ENCODE measurements around the gene NEDD4. TPM values are rescaled to one million over a fixed set of nuclear protein-coding genes. Genes with fewer than 3 reads are reported as not detected.

NEDD4 gene
- total RNA-seq, 1 experiment from 2014 or later, result 57.7 TPM

DNA sequence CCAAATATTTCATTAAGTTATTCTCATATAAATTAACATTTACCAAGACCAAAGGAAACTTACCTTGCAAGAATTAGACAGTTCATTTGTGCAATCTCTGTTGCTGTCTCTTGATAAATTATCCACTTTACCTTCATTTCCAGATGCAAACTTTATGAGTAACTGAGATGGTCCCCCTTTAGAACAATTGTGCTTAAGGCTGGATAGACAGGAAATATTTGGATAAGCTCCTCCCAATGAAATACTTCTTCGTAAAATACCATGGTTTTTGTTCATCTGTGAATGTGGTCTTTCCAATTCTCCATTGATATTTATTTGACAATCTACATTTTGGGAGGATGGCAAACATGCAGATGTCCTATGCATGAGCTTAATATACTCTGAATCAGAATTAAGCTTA lies 78.2 kb downstream of the NEDD4 start:
- Mint-ChIP-seq H3K36me3 (ENCODE audit: insufficient read depth, unreplicated experiment) (peaks cover 18% of the 10 kb centered on the region), H3K4me3 (ENCODE audit: unreplicated experiment) (peak overlapping the region; percentile 87), H3K27ac (ENCODE audit: low read depth, unreplicated experiment) (peak overlapping the region; percentile 87), H3K27me3 (ENCODE audit: insufficient read depth, unreplicated experiment) (no peaks in the 10 kb centered on the region), H3K9me3 (ENCODE audit: unreplicated experiment) (no peaks in the 10 kb centered on the region), H3K4me1 (ENCODE audit: insufficient read depth, unreplicated experiment) (peaks cover 35% of the 10 kb centered on the region)
- POLR2A ChIA-PET, result interaction anchor here (0.7 to 5.7 kb wide), 15 partner anchors 8 to 330 kb away, joined by 3 to 65 read pairs (median 5); partner anchors contain the start of gene NEDD4
- intact Hi-C loops (cut with micrococcal nuclease), result loop anchor here (5.0 kb wide), 2 partner anchors 68 to 327 kb away; partner anchors contain the start of gene RFX7
- CTCF ChIA-PET, result interaction anchor here (0.7 to 5.3 kb wide), 7 partner anchors 16 to 182 kb away, joined by 3 to 59 read pairs (median 4); partner anchors contain the start of gene NEDD4
- TF ChIP-seq, protein P1, sequence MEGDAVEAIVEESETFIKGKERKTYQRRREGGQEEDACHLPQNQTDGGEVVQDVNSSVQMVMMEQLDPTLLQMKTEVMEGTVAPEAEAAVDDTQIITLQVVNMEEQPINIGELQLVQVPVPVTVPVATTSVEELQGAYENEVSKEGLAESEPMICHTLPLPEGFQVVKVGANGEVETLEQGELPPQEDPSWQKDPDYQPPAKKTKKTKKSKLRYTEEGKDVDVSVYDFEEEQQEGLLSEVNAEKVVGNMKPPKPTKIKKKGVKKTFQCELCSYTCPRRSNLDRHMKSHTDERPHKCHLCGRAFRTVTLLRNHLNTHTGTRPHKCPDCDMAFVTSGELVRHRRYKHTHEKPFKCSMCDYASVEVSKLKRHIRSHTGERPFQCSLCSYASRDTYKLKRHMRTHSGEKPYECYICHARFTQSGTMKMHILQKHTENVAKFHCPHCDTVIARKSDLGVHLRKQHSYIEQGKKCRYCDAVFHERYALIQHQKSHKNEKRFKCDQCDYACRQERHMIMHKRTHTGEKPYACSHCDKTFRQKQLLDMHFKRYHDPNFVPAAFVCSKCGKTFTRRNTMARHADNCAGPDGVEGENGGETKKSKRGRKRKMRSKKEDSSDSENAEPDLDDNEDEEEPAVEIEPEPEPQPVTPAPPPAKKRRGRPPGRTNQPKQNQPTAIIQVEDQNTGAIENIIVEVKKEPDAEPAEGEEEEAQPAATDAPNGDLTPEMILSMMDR (IDR thresholded peaks at IDR 0.05; ENCODE audit: unreplicated experiment), result no peak
- BruUV-seq (replicated peaks), result TSS peak; percentile 29
- peak; percentile 37 for DNase-seq (ENCODE audit: unreplicated experiment)

DNA sequence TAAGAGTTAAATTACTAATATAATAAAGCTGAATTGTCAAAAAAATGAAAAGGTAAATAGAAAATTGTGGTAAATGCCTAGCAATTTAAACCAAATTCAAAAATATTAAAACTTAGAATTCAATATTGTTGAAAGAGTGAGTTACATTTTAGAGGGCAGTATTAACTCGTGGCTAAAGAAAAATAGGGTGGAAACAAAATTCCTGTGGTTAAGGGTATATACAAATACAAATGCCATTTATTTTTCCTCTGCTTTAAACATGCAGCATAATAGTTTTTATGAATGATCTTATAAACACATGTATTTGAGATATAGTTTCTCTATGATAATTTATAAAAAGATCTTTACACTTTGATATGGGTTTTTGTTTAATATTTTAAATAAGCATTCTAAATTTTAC lies 79.0 kb downstream of the NEDD4 start:
- H3K4me1 Mint-ChIP-seq (ENCODE audit: insufficient read depth, unreplicated experiment), result peaks cover 42% of the 10 kb centered on the region
- intact Hi-C loops (cut with micrococcal nuclease), result no loop called here
- peaks cover 18% of the 10 kb centered on the region for H3K36me3 Mint-ChIP-seq (ENCODE audit: insufficient read depth, unreplicated experiment)
- H3K9me3 Mint-ChIP-seq (ENCODE audit: unreplicated experiment), result no peaks in the 10 kb centered on the region
- TF ChIP-seq, protein P1 (IDR thresholded peaks at IDR 0.05; ENCODE audit: unreplicated experiment), result no peak
- ChIA-PET POLR2A (interaction anchor here (0.7 to 5.7 kb wide), 14 partner anchors 17 to 331 kb away, joined by 3 to 65 read pairs (median 6); partner anchors contain the start of gene NEDD4), CTCF (interaction anchor here (0.6 to 5.3 kb wide), 5 partner anchors 16 to 506 kb away, joined by 3 to 59 read pairs (median 5); partner anchors contain the start of genes NEDD4 and PIERCE2)
- H3K27ac Mint-ChIP-seq (ENCODE audit: low read depth, unreplicated experiment), result peak overlapping the region; percentile 87
- no TSS peak for BruUV-seq (replicated peaks)
- no peaks in the 10 kb centered on the region for H3K27me3 Mint-ChIP-seq (ENCODE audit: insufficient read depth, unreplicated experiment)
- peak overlapping the region; percentile 87 for H3K4me3 Mint-ChIP-seq (ENCODE audit: unreplicated experiment)
- DNase-seq (ENCODE audit: unreplicated experiment), result no peak

DNA sequence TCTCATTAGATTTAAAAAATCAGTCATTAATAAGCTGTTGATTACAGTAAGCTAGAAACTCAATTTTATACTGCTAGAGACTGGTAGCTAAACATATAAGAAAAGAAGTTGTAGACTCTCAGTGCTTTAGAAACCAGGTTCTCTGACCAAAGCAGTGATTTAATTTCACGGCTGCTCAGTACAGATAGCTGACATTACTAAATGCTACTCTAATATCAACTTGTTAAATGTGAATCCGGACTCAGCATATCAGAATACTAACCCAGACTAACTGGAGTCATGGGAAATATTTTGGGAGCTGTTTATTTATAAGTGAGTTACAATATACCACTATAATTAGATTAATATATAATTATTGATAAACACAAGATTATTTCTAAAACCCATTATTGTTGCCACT lies 80.4 kb downstream of the NEDD4 start:
- H3K27ac Mint-ChIP-seq (ENCODE audit: low read depth, unreplicated experiment), result peak overlapping the region; percentile 87
- peak overlapping the region; percentile 87 for H3K4me3 Mint-ChIP-seq (ENCODE audit: unreplicated experiment)
- H3K36me3 Mint-ChIP-seq (ENCODE audit: insufficient read depth, unreplicated experiment), result peaks cover 18% of the 10 kb centered on the region
- no peaks in the 10 kb centered on the region for H3K27me3 Mint-ChIP-seq (ENCODE audit: insufficient read depth, unreplicated experiment)
- no peaks in the 10 kb centered on the region for H3K9me3 Mint-ChIP-seq (ENCODE audit: unreplicated experiment)
- ChIA-PET POLR2A (interaction anchor here (0.6 to 4.8 kb wide), 15 partner anchors 9 to 456 kb away, joined by 3 to 64 read pairs (median 4); partner anchors contain the start of gene NEDD4), CTCF (interaction anchor here (1.0 to 1.5 kb wide), 3 partner anchors 13 to 17 kb away, joined by 3 to 13 read pairs (median 7); no protein-coding TSS in a partner anchor)
- peak; percentile 41 for DNase-seq (ENCODE audit: unreplicated experiment)
- TF ChIP-seq, protein P1 (IDR thresholded peaks at IDR 0.05; ENCODE audit: unreplicated experiment), result no peak
- no TSS peak for BruUV-seq (replicated peaks)
- H3K4me1 Mint-ChIP-seq (ENCODE audit: insufficient read depth, unreplicated experiment), result peaks cover 46% of the 10 kb centered on the region
- intact Hi-C loops (cut with micrococcal nuclease), result no loop called here

DNA sequence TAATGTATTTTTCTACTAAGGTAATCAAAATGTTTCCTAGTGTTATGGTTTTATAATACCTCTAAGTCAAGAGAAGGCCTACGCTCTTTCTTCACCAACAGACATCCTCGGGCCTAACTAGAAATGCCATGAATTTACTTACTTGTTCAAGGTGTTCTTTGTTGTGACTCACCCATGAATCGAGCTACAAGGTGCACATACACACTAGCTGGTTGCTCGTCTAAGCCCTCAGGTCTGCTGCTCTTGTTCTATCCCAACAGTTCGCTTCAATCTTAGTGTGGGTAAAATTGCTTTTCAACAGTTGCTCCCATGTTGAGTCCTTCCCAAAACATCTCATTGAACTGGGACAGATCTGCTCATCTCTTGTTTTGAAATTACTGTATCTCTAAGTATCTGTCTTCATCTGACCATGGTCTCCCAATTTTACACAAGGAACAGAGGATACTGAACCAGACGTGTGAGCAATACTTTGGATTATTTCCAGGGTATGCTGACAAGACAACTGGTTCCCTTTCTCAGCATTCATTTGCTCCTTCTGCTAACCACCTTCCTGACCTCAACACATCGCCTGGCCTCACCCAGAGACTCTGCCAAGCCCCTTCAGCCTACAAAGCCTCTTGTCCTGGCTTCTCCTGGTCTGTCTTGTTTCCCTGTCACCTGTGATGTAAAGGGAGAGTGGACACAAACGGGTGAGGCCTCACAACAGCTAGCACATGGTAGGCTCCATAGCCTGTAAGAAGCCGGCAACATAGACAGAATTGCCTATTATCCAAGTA lies 84.2 kb downstream of the NEDD4 start:
- ChIA-PET POLR2A (interaction anchor here (0.6 to 3.2 kb wide), 10 partner anchors 8 to 132 kb away, joined by 3 to 64 read pairs (median 10); partner anchors contain the start of gene NEDD4), CTCF (interaction anchor here (0.6 to 3.2 kb wide), 5 partner anchors 8 to 336 kb away, joined by 3 to 28 read pairs (median 7); no protein-coding TSS in a partner anchor)
- TF ChIP-seq, protein P1 (IDR thresholded peaks at IDR 0.05; ENCODE audit: unreplicated experiment), result no peak
- intact Hi-C loops (cut with micrococcal nuclease), result no loop called here
- no peaks in the 10 kb centered on the region for H3K9me3 Mint-ChIP-seq (ENCODE audit: unreplicated experiment)
- no TSS peak for BruUV-seq (replicated peaks)
- peak overlapping the region; percentile 84 for H3K27ac Mint-ChIP-seq (ENCODE audit: low read depth, unreplicated experiment)
- DNase-seq (ENCODE audit: unreplicated experiment), result peak; percentile 75
- peak overlapping the region; percentile 38 for H3K4me3 Mint-ChIP-seq (ENCODE audit: unreplicated experiment)
- H3K4me1 Mint-ChIP-seq (ENCODE audit: insufficient read depth, unreplicated experiment), result peaks cover 49% of the 10 kb centered on the region
- peaks cover 21% of the 10 kb centered on the region for H3K36me3 Mint-ChIP-seq (ENCODE audit: insufficient read depth, unreplicated experiment)
- H3K27me3 Mint-ChIP-seq (ENCODE audit: insufficient read depth, unreplicated experiment), result no peaks in the 10 kb centered on the region
